ENCODE data around the gene TCF7.

DNA sequence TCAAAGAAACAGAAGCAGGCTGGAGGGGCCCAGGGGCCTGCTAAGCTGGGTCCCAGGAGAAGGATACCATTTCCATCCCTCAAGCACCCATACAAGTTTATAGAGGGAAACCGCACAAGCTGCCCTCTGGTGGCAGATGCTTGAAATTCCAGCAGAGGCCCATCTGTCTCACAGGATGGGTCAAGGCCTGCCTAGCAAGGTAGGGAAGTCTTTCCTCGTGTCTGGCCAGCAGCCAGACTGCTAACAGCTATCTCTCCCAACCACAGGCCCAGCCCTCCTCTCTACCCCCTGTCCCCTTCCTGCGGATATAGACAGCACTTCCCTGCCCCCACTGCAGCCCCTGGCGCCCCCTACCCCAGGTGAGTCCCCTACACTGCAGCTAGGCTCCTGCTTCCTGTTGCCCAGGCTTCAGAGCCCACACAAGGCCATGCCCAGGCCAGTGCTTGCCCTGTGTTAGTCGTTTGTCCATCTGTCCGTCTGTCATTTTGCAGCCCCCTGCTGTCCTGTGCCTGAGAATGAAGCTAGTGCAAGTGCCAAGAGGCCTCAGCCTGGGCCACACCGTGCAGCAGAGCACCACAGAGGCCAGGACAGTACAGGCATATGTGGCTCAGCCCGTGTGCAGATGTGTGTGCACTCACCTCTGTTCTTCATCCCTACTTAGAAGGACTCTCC is 26.2 kb downstream of the TCF7 start:
- TF ChIP-seq, protein P1, sequence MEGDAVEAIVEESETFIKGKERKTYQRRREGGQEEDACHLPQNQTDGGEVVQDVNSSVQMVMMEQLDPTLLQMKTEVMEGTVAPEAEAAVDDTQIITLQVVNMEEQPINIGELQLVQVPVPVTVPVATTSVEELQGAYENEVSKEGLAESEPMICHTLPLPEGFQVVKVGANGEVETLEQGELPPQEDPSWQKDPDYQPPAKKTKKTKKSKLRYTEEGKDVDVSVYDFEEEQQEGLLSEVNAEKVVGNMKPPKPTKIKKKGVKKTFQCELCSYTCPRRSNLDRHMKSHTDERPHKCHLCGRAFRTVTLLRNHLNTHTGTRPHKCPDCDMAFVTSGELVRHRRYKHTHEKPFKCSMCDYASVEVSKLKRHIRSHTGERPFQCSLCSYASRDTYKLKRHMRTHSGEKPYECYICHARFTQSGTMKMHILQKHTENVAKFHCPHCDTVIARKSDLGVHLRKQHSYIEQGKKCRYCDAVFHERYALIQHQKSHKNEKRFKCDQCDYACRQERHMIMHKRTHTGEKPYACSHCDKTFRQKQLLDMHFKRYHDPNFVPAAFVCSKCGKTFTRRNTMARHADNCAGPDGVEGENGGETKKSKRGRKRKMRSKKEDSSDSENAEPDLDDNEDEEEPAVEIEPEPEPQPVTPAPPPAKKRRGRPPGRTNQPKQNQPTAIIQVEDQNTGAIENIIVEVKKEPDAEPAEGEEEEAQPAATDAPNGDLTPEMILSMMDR (IDR thresholded peaks at IDR 0.05; ENCODE audit: insufficient read depth, low read length) = peak; percentile 35
- TF ChIP-seq GABPA (IDR thresholded peaks at IDR 0.05; ENCODE audit: low read depth) = no peak

Data from HL-60 (cell line).